Measurements from ENCODE around the gene MAP4K2. TPM values are rescaled to one million over a fixed set of nuclear protein-coding genes. Genes with fewer than 3 reads are reported as not detected.

The MAP4K2 gene
- total and polyA plus RNA-seq, 2 of the 13 experiments (the other 11 are each of a cell fraction or from before 2014, with no cell fraction given), result 8.3 to 17.6 TPM

DNA sequence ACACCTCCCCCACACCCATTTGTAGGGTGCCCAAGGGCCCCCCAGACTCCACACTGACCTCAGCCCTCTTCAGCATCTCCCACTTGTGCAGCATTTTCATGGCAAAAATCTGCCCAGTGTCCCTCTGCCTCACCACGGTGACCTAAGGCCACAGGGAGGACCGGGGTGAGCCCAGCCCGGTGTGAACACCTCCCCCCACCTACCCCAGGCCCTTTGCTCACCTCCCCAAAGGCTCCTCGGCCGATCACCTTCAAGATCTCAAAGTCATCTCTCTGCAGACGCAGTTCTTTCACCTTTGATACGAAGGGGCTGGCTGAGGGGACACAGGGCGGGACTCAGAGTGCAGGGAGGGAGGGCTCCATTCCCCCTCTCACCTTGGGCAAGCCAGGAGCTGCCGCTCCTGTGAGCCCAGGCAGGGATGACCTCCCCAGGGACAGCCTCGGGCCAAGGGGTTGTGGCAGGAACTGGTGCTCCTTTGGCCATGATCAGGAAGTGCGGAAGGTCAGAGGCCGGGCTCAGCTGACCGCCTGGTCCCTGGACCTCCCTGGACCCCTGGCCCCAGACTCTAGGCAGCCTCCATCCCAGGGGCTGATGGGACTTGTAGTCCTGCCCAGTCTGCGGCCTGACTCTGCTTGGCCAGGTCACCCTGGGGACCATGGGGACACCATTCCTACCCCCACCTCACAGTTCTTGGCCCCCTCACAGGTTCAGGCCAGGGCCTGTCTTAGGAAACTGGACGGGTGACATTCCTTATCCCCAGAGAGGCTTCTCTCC, 38.8 kb upstream of the MAP4K2 start (continued):
- TF ChIP-seq ZNF136 (CRISPR knock-in tag; IDR thresholded peaks at IDR 0.05; ENCODE audit: low read depth) (no peak), ARNT2 (CRISPR knock-in tag; IDR thresholded peaks at IDR 0.05; ENCODE audit: low read depth) (no peak), PAWR (CRISPR knock-in tag; IDR thresholded peaks at IDR 0.05; ENCODE audit: borderline replicate concordance) (no peak), CENPT (CRISPR knock-in tag; IDR thresholded peaks at IDR 0.05; ENCODE audit: low read depth) (no peak), ZBTB42 (CRISPR knock-in tag; IDR thresholded peaks at IDR 0.05) (no peak), ZSCAN30 (CRISPR knock-in tag; IDR thresholded peaks at IDR 0.05) (no peak), ZFP1 (CRISPR knock-in tag; IDR thresholded peaks at IDR 0.05) (no peak), TBP (CRISPR knock-in tag; IDR thresholded peaks at IDR 0.05) (no peak), MYC (CRISPR knock-in tag; IDR thresholded peaks at IDR 0.05; ENCODE audit: borderline replicate concordance) (0 out of 2 replicates have a peak, but pooled peaks have one; percentile 18), RFX5 (IDR thresholded peaks at IDR 0.05; ENCODE audit: low read depth, low read length) (no peak), EED (CRISPR knock-in tag; IDR thresholded peaks at IDR 0.05) (no peak), PITX1 (CRISPR knock-in tag; IDR thresholded peaks at IDR 0.05) (no peak), GABPB1 (CRISPR knock-in tag; IDR thresholded peaks at IDR 0.05) (peak; percentile 64), ZNF235 (CRISPR knock-in tag; IDR thresholded peaks at IDR 0.05; ENCODE audit: borderline replicate concordance) (no peak), ZFX (CRISPR knock-in tag; IDR thresholded peaks at IDR 0.05; ENCODE audit: low read depth) (peak; percentile 30; the same call in 1 of the 2 replicates)
- TF ChIP-seq, protein P1, sequence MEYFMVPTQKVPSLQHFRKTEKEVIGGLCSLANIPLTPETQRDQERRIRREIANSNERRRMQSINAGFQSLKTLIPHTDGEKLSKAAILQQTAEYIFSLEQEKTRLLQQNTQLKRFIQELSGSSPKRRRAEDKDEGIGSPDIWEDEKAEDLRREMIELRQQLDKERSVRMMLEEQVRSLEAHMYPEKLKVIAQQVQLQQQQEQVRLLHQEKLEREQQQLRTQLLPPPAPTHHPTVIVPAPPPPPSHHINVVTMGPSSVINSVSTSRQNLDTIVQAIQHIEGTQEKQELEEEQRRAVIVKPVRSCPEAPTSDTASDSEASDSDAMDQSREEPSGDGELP (IDR thresholded peaks at IDR 0.05; ENCODE audit: borderline replicate concordance, low read depth), result peak; percentile 67; the same call in 1 of the 2 replicates
- TF ChIP-seq, protein P2, sequence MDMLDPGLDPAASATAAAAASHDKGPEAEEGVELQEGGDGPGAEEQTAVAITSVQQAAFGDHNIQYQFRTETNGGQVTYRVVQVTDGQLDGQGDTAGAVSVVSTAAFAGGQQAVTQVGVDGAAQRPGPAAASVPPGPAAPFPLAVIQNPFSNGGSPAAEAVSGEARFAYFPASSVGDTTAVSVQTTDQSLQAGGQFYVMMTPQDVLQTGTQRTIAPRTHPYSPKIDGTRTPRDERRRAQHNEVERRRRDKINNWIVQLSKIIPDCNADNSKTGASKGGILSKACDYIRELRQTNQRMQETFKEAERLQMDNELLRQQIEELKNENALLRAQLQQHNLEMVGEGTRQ (IDR thresholded peaks at IDR 0.05; ENCODE audit: low read depth, low read length), result no peak
- TF ChIP-seq, protein P2 (CRISPR knock-in tag; IDR thresholded peaks at IDR 0.05; ENCODE audit: borderline replicate concordance), result no peak
- TF ChIP-seq, protein P3, sequence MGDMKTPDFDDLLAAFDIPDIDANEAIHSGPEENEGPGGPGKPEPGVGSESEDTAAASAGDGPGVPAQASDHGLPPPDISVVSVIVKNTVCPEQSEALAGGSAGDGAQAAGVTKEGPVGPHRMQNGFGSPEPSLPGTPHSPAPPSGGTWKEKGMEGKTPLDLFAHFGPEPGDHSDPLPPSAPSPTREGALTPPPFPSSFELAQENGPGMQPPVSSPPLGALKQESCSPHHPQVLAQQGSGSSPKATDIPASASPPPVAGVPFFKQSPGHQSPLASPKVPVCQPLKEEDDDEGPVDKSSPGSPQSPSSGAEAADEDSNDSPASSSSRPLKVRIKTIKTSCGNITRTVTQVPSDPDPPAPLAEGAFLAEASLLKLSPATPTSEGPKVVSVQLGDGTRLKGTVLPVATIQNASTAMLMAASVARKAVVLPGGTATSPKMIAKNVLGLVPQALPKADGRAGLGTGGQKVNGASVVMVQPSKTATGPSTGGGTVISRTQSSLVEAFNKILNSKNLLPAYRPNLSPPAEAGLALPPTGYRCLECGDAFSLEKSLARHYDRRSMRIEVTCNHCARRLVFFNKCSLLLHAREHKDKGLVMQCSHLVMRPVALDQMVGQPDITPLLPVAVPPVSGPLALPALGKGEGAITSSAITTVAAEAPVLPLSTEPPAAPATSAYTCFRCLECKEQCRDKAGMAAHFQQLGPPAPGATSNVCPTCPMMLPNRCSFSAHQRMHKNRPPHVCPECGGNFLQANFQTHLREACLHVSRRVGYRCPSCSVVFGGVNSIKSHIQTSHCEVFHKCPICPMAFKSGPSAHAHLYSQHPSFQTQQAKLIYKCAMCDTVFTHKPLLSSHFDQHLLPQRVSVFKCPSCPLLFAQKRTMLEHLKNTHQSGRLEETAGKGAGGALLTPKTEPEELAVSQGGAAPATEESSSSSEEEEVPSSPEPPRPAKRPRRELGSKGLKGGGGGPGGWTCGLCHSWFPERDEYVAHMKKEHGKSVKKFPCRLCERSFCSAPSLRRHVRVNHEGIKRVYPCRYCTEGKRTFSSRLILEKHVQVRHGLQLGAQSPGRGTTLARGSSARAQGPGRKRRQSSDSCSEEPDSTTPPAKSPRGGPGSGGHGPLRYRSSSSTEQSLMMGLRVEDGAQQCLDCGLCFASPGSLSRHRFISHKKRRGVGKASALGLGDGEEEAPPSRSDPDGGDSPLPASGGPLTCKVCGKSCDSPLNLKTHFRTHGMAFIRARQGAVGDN (CRISPR knock-in tag; IDR thresholded peaks at IDR 0.05), result peak; percentile 31; the same call in 1 of the 2 replicates
- TF ChIP-seq, protein P4, sequence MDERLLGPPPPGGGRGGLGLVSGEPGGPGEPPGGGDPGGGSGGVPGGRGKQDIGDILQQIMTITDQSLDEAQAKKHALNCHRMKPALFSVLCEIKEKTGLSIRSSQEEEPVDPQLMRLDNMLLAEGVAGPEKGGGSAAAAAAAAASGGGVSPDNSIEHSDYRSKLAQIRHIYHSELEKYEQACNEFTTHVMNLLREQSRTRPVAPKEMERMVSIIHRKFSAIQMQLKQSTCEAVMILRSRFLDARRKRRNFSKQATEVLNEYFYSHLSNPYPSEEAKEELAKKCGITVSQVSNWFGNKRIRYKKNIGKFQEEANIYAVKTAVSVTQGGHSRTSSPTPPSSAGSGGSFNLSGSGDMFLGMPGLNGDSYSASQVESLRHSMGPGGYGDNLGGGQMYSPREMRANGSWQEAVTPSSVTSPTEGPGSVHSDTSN (CRISPR knock-in tag; IDR thresholded peaks at IDR 0.05), result no peak
